Chondrocyte (in vitro differentiated cells): ENCODE measurements around the gene SMAD4. TPM values are rescaled to one million over a fixed set of nuclear protein-coding genes. Genes with fewer than 3 reads are reported as not detected.

Experiments used
- DNase-seq: peaks from one replicate; pipeline ENCODE4 v3.0.0; 2021; ENCODE audit warnings: mixed read lengths, low spot score
- H3K27ac Mint-ChIP-seq: one replicate; pipeline ENCODE4 v1.8.0; 2021; ENCODE audit warnings: mild to moderate bottlenecking, moderate library complexity, mixed read lengths; ENCODE audit not compliant: unreplicated experiment
- H3K27me3 Mint-ChIP-seq: 2 replicates; pipeline ENCODE4 v1.8.0; 2021; ENCODE audit warnings: low read depth, mixed read lengths
- H3K36me3 Mint-ChIP-seq: 2 replicates; pipeline ENCODE4 v1.8.0; 2021; ENCODE audit warnings: low read depth, mixed read lengths
- H3K4me1 Mint-ChIP-seq: 2 replicates; pipeline ENCODE4 v1.8.0; 2021; ENCODE audit warnings: low read depth, mild to moderate bottlenecking, mixed read lengths
- H3K4me3 Mint-ChIP-seq: one replicate; pipeline ENCODE4 v1.8.0; 2021; ENCODE audit warnings: mild to moderate bottlenecking, moderate library complexity, mixed read lengths; ENCODE audit not compliant: unreplicated experiment
- H3K9me3 Mint-ChIP-seq: 2 replicates; pipeline ENCODE4 v1.8.0; 2021; ENCODE audit warnings: low read depth, mixed read lengths
- total RNA-seq: library from RNA; stranded (reverse); gene quantifications from 3 replicates; pipeline ENCODE4 v1.2.1, GENCODE V29; 2021
- TF ChIP-seq, protein P1 (sequence below): fragments of 200-600 bp; sonication (generic); IDR thresholded peaks from 2 replicates; pipeline ENCODE4 v1.5.0; 2021; ENCODE audit warnings: antibody characterized with exemption, mild to moderate bottlenecking, moderate library complexity

SMAD4 gene
- total RNA-seq, 1 donor from 2014 or later, result 106 TPM

DNA sequence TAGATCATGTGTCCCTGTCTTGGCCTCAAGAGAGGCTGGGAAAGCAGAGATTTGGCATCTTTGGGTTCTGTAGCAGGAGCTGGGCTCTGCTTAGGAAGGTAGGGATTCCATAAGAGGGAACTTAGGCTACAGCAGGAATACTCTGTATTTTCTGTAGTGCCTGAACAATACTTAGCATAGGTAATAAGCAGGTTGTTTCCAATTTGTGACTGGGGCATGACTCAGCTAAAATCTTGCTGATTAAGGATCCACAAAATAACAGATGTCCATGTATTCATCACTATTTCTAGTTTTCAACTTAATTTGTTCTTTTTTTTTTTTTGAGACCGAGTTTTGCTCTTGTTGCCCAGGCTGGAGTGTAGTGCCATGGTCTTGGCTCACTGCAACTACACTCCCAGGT lies 68.5 kb downstream of the SMAD4 start:
- Mint-ChIP-seq H3K36me3 (peaks cover 7% of the 10 kb centered on the region), H3K27ac (no peak overlapping the region), H3K4me1 (no peaks in the 10 kb centered on the region), H3K27me3 (no peaks in the 10 kb centered on the region), H3K4me3 (no peak overlapping the region), H3K9me3 (peaks cover 24% of the 10 kb centered on the region)
- DNase-seq, result no peak
- TF ChIP-seq, protein P1, sequence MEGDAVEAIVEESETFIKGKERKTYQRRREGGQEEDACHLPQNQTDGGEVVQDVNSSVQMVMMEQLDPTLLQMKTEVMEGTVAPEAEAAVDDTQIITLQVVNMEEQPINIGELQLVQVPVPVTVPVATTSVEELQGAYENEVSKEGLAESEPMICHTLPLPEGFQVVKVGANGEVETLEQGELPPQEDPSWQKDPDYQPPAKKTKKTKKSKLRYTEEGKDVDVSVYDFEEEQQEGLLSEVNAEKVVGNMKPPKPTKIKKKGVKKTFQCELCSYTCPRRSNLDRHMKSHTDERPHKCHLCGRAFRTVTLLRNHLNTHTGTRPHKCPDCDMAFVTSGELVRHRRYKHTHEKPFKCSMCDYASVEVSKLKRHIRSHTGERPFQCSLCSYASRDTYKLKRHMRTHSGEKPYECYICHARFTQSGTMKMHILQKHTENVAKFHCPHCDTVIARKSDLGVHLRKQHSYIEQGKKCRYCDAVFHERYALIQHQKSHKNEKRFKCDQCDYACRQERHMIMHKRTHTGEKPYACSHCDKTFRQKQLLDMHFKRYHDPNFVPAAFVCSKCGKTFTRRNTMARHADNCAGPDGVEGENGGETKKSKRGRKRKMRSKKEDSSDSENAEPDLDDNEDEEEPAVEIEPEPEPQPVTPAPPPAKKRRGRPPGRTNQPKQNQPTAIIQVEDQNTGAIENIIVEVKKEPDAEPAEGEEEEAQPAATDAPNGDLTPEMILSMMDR, result no peak

DNA sequence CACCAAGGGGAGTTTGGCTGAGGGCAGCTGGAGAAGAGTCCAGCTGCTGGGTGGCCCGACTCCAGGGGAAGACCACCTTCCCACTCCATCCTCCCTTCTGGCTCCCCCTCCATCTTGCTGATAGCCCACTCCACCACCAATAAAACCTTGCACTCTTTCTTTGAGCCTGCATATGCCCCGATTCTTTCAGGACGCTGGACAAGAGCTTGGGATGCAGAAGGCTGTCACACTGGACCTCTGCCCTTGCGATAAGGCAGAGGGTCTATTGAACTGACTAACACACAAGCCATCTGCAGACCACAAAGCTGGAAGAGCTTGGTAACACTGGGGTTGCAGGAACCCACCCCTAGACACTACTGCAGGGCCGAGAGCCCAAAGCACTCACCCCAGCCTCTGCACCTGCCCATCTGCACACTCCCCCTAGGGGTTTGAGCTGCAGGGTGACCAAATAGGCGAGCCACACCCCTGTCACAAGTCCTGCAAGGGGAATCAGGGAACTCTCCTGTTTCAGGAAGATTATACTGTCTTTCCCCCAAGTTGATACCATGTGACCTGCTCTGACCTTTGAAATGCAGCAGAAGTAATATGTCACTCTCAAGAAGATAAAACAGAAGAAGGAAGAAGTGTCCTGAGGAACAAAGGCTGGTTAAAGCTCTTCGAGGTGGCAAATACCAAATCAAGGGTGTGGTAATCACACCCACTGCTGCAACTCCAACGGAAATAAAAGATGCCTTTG lies 70.5 kb downstream of the SMAD4 start:
- Mint-ChIP-seq H3K27me3 (no peaks in the 10 kb centered on the region), H3K4me3 (no peak overlapping the region), H3K27ac (no peak overlapping the region), H3K9me3 (peaks cover 16% of the 10 kb centered on the region), H3K4me1 (no peaks in the 10 kb centered on the region), H3K36me3 (peaks cover 5% of the 10 kb centered on the region)
- TF ChIP-seq, protein P1, result no peak
- no peak for DNase-seq

DNA sequence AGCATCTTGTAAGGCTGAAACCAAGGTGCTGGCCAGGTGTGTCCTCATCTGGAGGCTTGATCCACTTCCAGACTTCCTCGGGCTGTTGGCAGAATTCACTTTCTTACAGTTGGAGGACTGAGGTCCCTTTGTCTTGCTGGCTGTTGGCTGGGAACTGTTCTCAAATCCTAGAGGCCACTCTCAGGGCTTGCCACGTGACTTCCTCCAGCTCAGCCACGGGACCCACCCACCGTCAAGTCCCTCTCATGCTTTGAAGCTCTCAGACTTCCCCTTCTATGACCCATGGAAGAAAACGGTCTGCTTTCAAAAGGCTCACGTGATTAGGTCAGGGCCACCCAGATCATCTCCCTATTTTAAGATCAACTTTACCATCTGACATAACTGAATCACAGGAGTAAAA lies 77.1 kb downstream of the SMAD4 start:
- H3K9me3 Mint-ChIP-seq, result peaks cover 7% of the 10 kb centered on the region
- H3K36me3 Mint-ChIP-seq, result peaks cover 3% of the 10 kb centered on the region
- TF ChIP-seq, protein P1, result no peak
- DNase-seq, result no peak
- H3K27ac Mint-ChIP-seq, result no peak overlapping the region
- H3K4me3 Mint-ChIP-seq, result no peak overlapping the region
- no peaks in the 10 kb centered on the region for H3K27me3 Mint-ChIP-seq
- peaks cover 4% of the 10 kb centered on the region for H3K4me1 Mint-ChIP-seq

DNA sequence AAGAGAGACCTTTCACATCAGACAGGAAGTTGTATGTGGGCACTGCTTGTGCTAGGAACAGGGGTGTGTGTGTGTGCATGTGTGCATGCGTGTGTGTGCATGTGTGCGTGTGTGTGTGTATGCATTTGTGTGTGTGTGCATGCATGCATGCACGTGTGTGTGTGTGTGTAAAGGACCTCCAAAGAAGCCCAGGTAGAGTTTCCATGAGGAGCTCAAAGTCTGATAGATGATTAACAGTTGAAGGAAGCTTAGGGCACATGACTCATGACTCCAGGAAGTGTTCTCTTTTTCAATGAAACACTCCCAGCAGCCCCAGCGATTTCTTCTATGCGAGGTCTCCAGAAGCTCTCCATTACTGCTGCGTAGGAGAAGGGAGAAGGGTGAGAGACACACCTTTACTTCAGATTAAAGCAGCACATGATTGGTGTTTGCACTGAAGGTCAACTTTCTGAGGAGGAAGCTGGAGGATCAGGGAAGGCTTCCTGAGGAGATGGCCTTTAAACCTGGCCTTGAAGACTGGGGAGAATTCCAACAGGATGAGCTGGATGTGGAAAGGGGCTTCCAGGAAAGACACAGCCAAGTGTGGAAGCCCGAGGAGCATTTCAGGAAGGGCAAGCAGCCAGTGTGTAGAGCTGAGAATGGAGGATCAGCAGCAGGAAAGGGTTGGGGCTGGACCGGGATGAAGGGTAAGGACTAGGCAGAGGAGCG lies 77.7 kb downstream of the SMAD4 start:
- DNase-seq, result no peak
- TF ChIP-seq, protein P1, result no peak
- H3K9me3 Mint-ChIP-seq, result peaks cover under 1% of the 10 kb centered on the region
- no peak overlapping the region for H3K4me3 Mint-ChIP-seq
- H3K27ac Mint-ChIP-seq, result no peak overlapping the region
- peaks cover 4% of the 10 kb centered on the region for H3K4me1 Mint-ChIP-seq
- no peaks in the 10 kb centered on the region for H3K27me3 Mint-ChIP-seq
- H3K36me3 Mint-ChIP-seq, result no peaks in the 10 kb centered on the region

DNA sequence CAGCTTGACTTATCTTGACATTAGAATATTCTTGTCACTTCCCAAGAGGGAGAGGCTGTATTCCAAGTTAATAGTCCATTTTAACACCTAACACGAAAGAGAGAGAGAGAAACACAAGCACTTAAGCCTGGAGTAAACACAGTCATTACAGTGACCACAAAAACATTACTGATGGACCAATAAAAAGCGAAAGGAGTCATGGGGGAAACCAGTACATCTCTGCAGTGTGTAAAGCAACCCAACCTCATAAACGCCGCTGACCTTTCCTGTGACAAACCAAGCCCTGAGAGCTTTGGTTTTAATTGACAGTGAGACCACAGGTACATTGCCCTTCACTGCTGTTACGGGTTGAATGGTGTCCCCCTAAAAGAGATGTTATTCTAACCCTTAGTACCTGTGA lies 78.3 kb downstream of the SMAD4 start:
- TF ChIP-seq, protein P1, result no peak
- no peak for DNase-seq
- no peak overlapping the region for H3K4me3 Mint-ChIP-seq
- no peaks in the 10 kb centered on the region for H3K27me3 Mint-ChIP-seq
- H3K9me3 Mint-ChIP-seq, result no peaks in the 10 kb centered on the region
- H3K4me1 Mint-ChIP-seq, result peaks cover 4% of the 10 kb centered on the region
- H3K36me3 Mint-ChIP-seq, result no peaks in the 10 kb centered on the region
- H3K27ac Mint-ChIP-seq, result no peak overlapping the region
